ENCODE results near the gene DMBT1.

DMBT1 gene

DNA sequence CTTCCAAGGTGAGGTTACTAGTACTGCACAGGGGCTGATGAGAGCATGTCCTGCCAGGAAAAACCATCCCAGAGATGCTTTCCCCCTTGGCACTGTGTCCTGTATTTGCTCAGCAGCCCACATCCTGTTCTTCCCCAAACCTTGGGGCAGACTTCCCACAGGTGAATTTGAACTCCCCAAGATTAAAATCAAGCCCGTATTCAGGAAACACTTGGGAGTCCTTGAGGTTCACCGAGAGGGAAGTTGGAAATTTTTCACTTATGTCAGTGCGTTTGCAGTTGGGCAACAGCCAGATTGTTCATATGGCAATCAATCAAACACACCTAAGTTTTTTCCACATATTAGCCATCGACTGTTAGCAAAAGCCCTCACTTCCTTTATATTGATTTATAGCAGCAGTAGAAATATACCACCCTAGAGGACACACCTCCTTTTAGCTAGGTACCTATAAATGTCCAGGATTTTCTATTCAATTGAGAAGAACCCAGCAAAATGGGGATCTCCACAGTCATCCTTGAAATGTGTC, at the start of gene DMBT1:
Gene DMBT1 (plus strand): TSS at position 476 of the 526 bp plus-strand sequence. CDS start 17 bp downstream, at position 493.
- H3K4me3 ChIP-seq (ENCODE audit: low read depth, low read length), result no peak within 1 kb of the TSS
- no peak for DNase-seq (ENCODE audit: low read depth)
- TF ChIP-seq POLR2A (IDR thresholded peaks at IDR 0.05; ENCODE audit: extremely low read depth, insufficient read length), result no peak
- TF ChIP-seq MAX (IDR thresholded peaks at IDR 0.05; ENCODE audit: low read depth, low read length), result no peak
- no peak for TF ChIP-seq MYC (IDR thresholded peaks at IDR 0.05; ENCODE audit: low read depth, low read length)
- TF ChIP-seq CTCF (IDR thresholded peaks at IDR 0.05; ENCODE audit: low read depth, low read length), result no peak

GRCh38 chr10:122513053-122513452, 47.5 kb upstream of the DMBT1 start:
- H3K4me3 ChIP-seq (ENCODE audit: low read depth, low read length), result no peak overlapping the region
- peak; percentile 70 for DNase-seq (ENCODE audit: low read depth)
- TF ChIP-seq CTCF (IDR thresholded peaks at IDR 0.05; ENCODE audit: low read depth, low read length), result no peak
- TF ChIP-seq POLR2A (IDR thresholded peaks at IDR 0.05; ENCODE audit: extremely low read depth, insufficient read length), result no peak
- no peak for TF ChIP-seq MAX (IDR thresholded peaks at IDR 0.05; ENCODE audit: low read depth, low read length)
- no peak for TF ChIP-seq MYC (IDR thresholded peaks at IDR 0.05; ENCODE audit: low read depth, low read length)

- H3K4me3 ChIP-seq (ENCODE audit: low read depth, low read length), result no peak overlapping the region
- no peak for TF ChIP-seq POLR2A (IDR thresholded peaks at IDR 0.05; ENCODE audit: extremely low read depth, insufficient read length)
- TF ChIP-seq MAX (IDR thresholded peaks at IDR 0.05; ENCODE audit: low read depth, low read length), result no peak
- TF ChIP-seq MYC (IDR thresholded peaks at IDR 0.05; ENCODE audit: low read depth, low read length), result no peak
- no peak for TF ChIP-seq CTCF (IDR thresholded peaks at IDR 0.05; ENCODE audit: low read depth, low read length)
- peak; percentile 48 for DNase-seq (ENCODE audit: low read depth)
These were observed 46.3 kb upstream of the DMBT1 start for GRCh38 chr10:122514045-122514840.

DNA sequence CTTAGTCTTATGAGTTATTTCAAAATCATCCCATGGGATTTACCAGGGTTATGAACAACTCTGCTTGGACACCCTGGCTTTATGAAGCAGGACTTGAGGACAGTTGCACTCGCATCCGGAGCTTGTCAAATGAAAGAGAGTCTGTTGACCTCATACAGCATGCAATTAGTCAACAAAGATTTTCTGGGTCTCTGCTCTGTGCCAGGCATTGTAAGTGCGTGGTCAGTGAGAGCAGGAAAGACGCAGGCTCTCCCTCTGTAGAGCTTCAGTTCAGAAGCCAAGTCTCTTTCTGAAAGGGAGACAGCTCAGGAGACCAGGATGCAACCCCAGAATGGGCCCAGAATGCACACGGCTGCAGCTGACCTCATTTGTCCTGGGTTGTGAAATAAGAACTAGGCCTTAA, 45.5 kb upstream of the DMBT1 start:
- DNase-seq (ENCODE audit: low read depth), result peak; percentile 66
- TF ChIP-seq POLR2A (IDR thresholded peaks at IDR 0.05; ENCODE audit: extremely low read depth, insufficient read length), result no peak
- no peak overlapping the region for H3K4me3 ChIP-seq (ENCODE audit: low read depth, low read length)

DNA sequence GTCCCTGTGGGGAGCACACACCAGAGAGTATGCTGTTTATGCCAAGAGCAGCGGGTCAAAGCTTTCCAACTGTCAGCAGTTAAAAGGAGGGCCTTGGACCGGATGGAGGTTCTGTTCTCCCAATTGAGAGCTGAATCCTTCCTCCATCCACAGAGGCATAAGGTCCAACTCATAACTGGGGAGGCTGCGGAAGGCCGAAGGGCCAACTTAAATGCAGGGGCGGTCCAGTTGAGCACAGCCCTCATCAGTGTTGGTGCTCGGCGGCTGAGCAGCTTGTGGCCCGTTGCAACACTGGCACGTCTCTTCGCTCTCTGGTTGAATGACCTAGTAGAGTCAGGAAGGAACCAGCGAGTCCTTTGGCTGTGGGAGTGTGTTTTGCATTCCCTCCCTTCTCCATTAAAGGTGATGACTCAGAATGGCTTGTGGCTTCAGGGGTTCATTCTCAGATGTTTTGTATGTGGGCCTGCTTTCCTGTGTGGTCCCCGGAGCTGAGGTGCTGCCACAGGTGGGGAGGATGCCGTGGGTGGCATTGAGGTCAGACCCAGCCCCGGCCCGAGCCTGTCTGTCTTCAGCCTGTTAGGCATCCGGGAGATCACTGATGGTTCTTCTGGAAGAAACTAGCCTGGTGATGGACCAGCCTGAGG, 44.8 kb upstream of the DMBT1 start:
- no peak for TF ChIP-seq POLR2A (IDR thresholded peaks at IDR 0.05; ENCODE audit: extremely low read depth, insufficient read length)
- peak; percentile 41; the same call in 1 of the 2 replicates for TF ChIP-seq MYC (IDR thresholded peaks at IDR 0.05; ENCODE audit: low read depth, low read length)
- TF ChIP-seq CTCF (IDR thresholded peaks at IDR 0.05; ENCODE audit: low read depth, low read length), result no peak
- H3K4me3 ChIP-seq (ENCODE audit: low read depth, low read length), result no peak overlapping the region
- DNase-seq (ENCODE audit: low read depth), result peak; percentile 92

- H3K4me3 ChIP-seq (ENCODE audit: low read depth, low read length), result no peak overlapping the region
- peak; percentile 55 for DNase-seq (ENCODE audit: low read depth)
- peak; percentile 39; the same call in 1 of the 2 replicates for TF ChIP-seq MYC (IDR thresholded peaks at IDR 0.05; ENCODE audit: low read depth, low read length)
- TF ChIP-seq POLR2A (IDR thresholded peaks at IDR 0.05; ENCODE audit: extremely low read depth, insufficient read length), result no peak
- TF ChIP-seq MAX (IDR thresholded peaks at IDR 0.05; ENCODE audit: low read depth, low read length), result peak; percentile 78
- no peak for TF ChIP-seq CTCF (IDR thresholded peaks at IDR 0.05; ENCODE audit: low read depth, low read length)
These were observed 43.8 kb upstream of the DMBT1 start for GRCh38 chr10:122516734-122517133.

Measured in NB4 (cell line).